OCI-LY1 (cell line): ENCODE data around the gene CDKL4.

Experiments
- EZH2 ChIP-seq: fragments of 200-600 bp; sonication (generic), shearing (Covaris generic); IDR thresholded peaks from 2 replicates; pipeline ENCODE4 v1.8.0; 2017; ENCODE audit warnings: borderline replicate concordance, mixed run types, mild to moderate bottlenecking, antibody characterized with exemption, low read length, moderate library complexity, mixed read lengths
- TF ChIP-seq, protein P1 (sequence below): fragments of 200-600 bp; sonication (generic), shearing (Covaris generic); IDR thresholded peaks from 2 replicates; pipeline ENCODE4 v1.5.1; 2017; ENCODE audit warnings: mild to moderate bottlenecking, antibody characterized with exemption, low read length, moderate library complexity, mixed read lengths

GRCh38 chr2:39243469-39244123 is at the start of gene CDKL4:
- TF ChIP-seq, protein P1, sequence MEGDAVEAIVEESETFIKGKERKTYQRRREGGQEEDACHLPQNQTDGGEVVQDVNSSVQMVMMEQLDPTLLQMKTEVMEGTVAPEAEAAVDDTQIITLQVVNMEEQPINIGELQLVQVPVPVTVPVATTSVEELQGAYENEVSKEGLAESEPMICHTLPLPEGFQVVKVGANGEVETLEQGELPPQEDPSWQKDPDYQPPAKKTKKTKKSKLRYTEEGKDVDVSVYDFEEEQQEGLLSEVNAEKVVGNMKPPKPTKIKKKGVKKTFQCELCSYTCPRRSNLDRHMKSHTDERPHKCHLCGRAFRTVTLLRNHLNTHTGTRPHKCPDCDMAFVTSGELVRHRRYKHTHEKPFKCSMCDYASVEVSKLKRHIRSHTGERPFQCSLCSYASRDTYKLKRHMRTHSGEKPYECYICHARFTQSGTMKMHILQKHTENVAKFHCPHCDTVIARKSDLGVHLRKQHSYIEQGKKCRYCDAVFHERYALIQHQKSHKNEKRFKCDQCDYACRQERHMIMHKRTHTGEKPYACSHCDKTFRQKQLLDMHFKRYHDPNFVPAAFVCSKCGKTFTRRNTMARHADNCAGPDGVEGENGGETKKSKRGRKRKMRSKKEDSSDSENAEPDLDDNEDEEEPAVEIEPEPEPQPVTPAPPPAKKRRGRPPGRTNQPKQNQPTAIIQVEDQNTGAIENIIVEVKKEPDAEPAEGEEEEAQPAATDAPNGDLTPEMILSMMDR: no peak
- no peak for TF ChIP-seq EZH2
